Brain microvascular endothelial cell (primary cell): Measurements from ENCODE around the gene GNA14.
"Not testable (repeated sequence)": the region's sequence is repeated elsewhere in the genome, so short reads cannot be mapped to it uniquely, and the experiment has no call there.

ENCODE experiments used
- DNase-seq: peaks from one replicate; pipeline ENCODE4 v3.0.0-alpha.2; 2020
- H3K27ac ChIP-seq: fragments of 250-450 bp; sonication (Bioruptor Pico); 2 replicates; pipeline ENCODE4 v1.5.1; 2020; ENCODE audit warnings: mild to moderate bottlenecking, moderate library complexity
- H3K27me3 ChIP-seq: fragments of 250-450 bp; sonication (Bioruptor Pico); replicated peaks from 2 replicates; pipeline ENCODE4 v1.5.1; 2020; ENCODE audit warnings: mild to moderate bottlenecking
- H3K36me3 ChIP-seq: fragments of 250-450 bp; sonication (Bioruptor Pico); replicated peaks from 2 replicates; pipeline ENCODE4 v1.5.1; 2020; ENCODE audit warnings: mild to moderate bottlenecking
- H3K4me3 ChIP-seq: 2 replicates; pipeline ENCODE4 v1.5.1; 2011; ENCODE audit warnings: low read depth, mild to moderate bottlenecking, control low read depth, low read length, moderate library complexity
- CTCF ChIP-seq: IDR thresholded peaks from 2 replicates; pipeline ENCODE4 v1.5.1; 2011; ENCODE audit warnings: low read depth, mild to moderate bottlenecking, moderate library complexity, low read length, control low read depth, inconsistent platforms; ENCODE audit errors: missing control alignments
- in situ Hi-C: cut with HindIII; loops from 2 replicates; pipeline ENCODE4 v1.10.0; 2017; ENCODE audit warnings: low sequenced_read_pairs, low pct_ligation_motif_present

Gene GNA14

GRCh38 chr9:77649109-77649812 lies 1.1 kb upstream of the GNA14 start:
- in situ Hi-C loops, result no loop called here
- no peak overlapping the region for H3K4me3 ChIP-seq
- DNase-seq, result peak; percentile 8
- H3K36me3 ChIP-seq, result no peaks in the 10 kb centered on the region
- no peak overlapping the region for H3K27ac ChIP-seq
- peak; percentile 32 for TF ChIP-seq CTCF
- peaks cover 15% of the 10 kb centered on the region for H3K27me3 ChIP-seq

- TF ChIP-seq CTCF, result no peak
- H3K27me3 ChIP-seq, result peaks cover 15% of the 10 kb centered on the region
- H3K4me3 ChIP-seq, result peak overlapping the region; percentile 58
- no peak overlapping the region for H3K27ac ChIP-seq
- DNase-seq, result no peak
- no peaks in the 10 kb centered on the region for H3K36me3 ChIP-seq
- in situ Hi-C loops, result no loop called here
Observed at GRCh38 chr9:77647267-77648233, 572 bp downstream of the GNA14 start.

GRCh38 chr9:77643871-77644270 lies 4.3 kb downstream of the GNA14 start:
- TF ChIP-seq CTCF, result no peak
- no peak for DNase-seq
- in situ Hi-C loops, result no loop called here

GRCh38 chr9:77640741-77641580 lies 7.2 kb downstream of the GNA14 start:
- no peak for TF ChIP-seq CTCF
- in situ Hi-C loops, result no loop called here
- H3K4me3 ChIP-seq, result no peak overlapping the region
- no peak for DNase-seq
- H3K27me3 ChIP-seq, result no peaks in the 10 kb centered on the region
- no peak overlapping the region for H3K27ac ChIP-seq
- no peaks in the 10 kb centered on the region for H3K36me3 ChIP-seq

More at GRCh38 chr9:77643871-77644270, 4.3 kb downstream of the GNA14 start:
- Histone ChIP-seq H3K27me3 (peaks cover 15% of the 10 kb centered on the region), H3K36me3 (no peaks in the 10 kb centered on the region), H3K4me3 (no peak overlapping the region), H3K27ac (no peak overlapping the region)

- Histone ChIP-seq H3K27me3 (no peaks in the 10 kb centered on the region), H3K27ac (no peak overlapping the region), H3K4me3 (no peak overlapping the region), H3K36me3 (no peaks in the 10 kb centered on the region)
- TF ChIP-seq CTCF, result no peak
- in situ Hi-C loops, result no loop called here
- DNase-seq, result no peak
Observed at GRCh38 chr9:77632652-77633051, 15.5 kb downstream of the GNA14 start.

- DNase-seq, in situ Hi-C loops, H3K4me3 ChIP-seq, H3K36me3 ChIP-seq, H3K27ac ChIP-seq, H3K27me3 ChIP-seq: not testable (repeated sequence)
Observed at GRCh38 chr9:77628864-77629263, 19.3 kb downstream of the GNA14 start.
